OCI-LY1 (cell line): ENCODE results near the gene HINT2.

ENCODE experiments used
- H2AFZ ChIP-seq: fragments of 200-600 bp; sonication (generic), shearing (Covaris generic); 2 replicates; pipeline ENCODE4 v1.6.0; 2014; ENCODE audit warnings: antibody characterized with exemption, mild to moderate bottlenecking, low read length
- H3F3A ChIP-seq: fragments of 200-600 bp; sonication (generic), shearing (Covaris generic); 2 replicates; pipeline ENCODE4 v1.6.0; 2014; ENCODE audit warnings: mild to moderate bottlenecking, antibody characterized with exemption, low read length, moderate library complexity; ENCODE audit not compliant: insufficient read depth
- H3K27ac ChIP-seq: fragments of 200-600 bp; sonication (generic); 2 replicates; pipeline ENCODE4 v1.5.1; 2014; ENCODE audit warnings: low read length, mixed run types, mild to moderate bottlenecking, low read depth; ENCODE audit not compliant: poor library complexity, severe bottlenecking
- H3K27me3 ChIP-seq: fragments of 200-600 bp; sonication (generic); 2 replicates; pipeline ENCODE4 v1.6.0; 2014; ENCODE audit warnings: antibody characterized with exemption, mild to moderate bottlenecking, low read length, moderate library complexity; ENCODE audit not compliant: insufficient read depth
- H3K36me3 ChIP-seq: fragments of 200-600 bp; sonication (generic); 2 replicates; pipeline ENCODE4 v1.6.1; 2014; ENCODE audit warnings: mild to moderate bottlenecking, antibody characterized with exemption, low read length, moderate library complexity, mixed read lengths; ENCODE audit not compliant: insufficient read depth
- H3K4me1 ChIP-seq: fragments of 200-600 bp; sonication (generic); 2 replicates; pipeline ENCODE4 v1.5.1; 2014; ENCODE audit warnings: mild to moderate bottlenecking, low read length, moderate library complexity; ENCODE audit not compliant: insufficient read depth, severe bottlenecking
- H3K4me2 ChIP-seq: fragments of 200-600 bp; sonication (generic), shearing (Covaris generic); 2 replicates; pipeline ENCODE4 v1.6.1; 2014; ENCODE audit warnings: low read length
- H3K4me3 ChIP-seq: fragments of 200-600 bp; sonication (generic); 2 replicates; pipeline ENCODE4 v1.5.1; 2014; ENCODE audit warnings: low read length, low read depth, mild to moderate bottlenecking, mixed read lengths; ENCODE audit not compliant: poor library complexity, severe bottlenecking
- H3K79me2 ChIP-seq: fragments of 200-600 bp; shearing (Covaris generic); 2 replicates; pipeline ENCODE4 v1.6.1; 2016; ENCODE audit warnings: mixed run types, low read length, mixed read lengths; ENCODE audit not compliant: insufficient read depth
- H3K9ac ChIP-seq: fragments of 200-600 bp; sonication (generic), shearing (Covaris generic); 2 replicates; pipeline ENCODE4 v1.6.1; 2014; ENCODE audit warnings: mild to moderate bottlenecking, low read length, mixed read lengths
- H3K9me2 ChIP-seq: fragments of 200-600 bp; sonication (generic), shearing (Covaris generic); 2 replicates; pipeline ENCODE4 v1.6.1; 2014; ENCODE audit warnings: low read depth, mild to moderate bottlenecking, low read length, mixed read lengths
- H3K9me3 ChIP-seq: fragments of 200-600 bp; shearing (Covaris generic); 2 replicates; pipeline ENCODE4 v1.6.1; 2014; ENCODE audit warnings: low read length, mixed read lengths
- H4K20me1 ChIP-seq: fragments of 200-600 bp; sonication (generic), shearing (Covaris generic); 2 replicates; pipeline ENCODE4 v1.6.0; 2016; ENCODE audit warnings: mild to moderate bottlenecking, low read length; ENCODE audit not compliant: insufficient read depth
- EZH2 ChIP-seq: fragments of 200-600 bp; sonication (generic), shearing (Covaris generic); IDR thresholded peaks from 2 replicates; pipeline ENCODE4 v1.8.0; 2017; ENCODE audit warnings: borderline replicate concordance, mixed run types, mild to moderate bottlenecking, antibody characterized with exemption, low read length, moderate library complexity, mixed read lengths
- TF ChIP-seq, protein P1 (sequence below): fragments of 200-600 bp; sonication (generic), shearing (Covaris generic); IDR thresholded peaks from 2 replicates; pipeline ENCODE4 v1.5.1; 2017; ENCODE audit warnings: mild to moderate bottlenecking, antibody characterized with exemption, low read length, moderate library complexity, mixed read lengths

HINT2 gene

DNA sequence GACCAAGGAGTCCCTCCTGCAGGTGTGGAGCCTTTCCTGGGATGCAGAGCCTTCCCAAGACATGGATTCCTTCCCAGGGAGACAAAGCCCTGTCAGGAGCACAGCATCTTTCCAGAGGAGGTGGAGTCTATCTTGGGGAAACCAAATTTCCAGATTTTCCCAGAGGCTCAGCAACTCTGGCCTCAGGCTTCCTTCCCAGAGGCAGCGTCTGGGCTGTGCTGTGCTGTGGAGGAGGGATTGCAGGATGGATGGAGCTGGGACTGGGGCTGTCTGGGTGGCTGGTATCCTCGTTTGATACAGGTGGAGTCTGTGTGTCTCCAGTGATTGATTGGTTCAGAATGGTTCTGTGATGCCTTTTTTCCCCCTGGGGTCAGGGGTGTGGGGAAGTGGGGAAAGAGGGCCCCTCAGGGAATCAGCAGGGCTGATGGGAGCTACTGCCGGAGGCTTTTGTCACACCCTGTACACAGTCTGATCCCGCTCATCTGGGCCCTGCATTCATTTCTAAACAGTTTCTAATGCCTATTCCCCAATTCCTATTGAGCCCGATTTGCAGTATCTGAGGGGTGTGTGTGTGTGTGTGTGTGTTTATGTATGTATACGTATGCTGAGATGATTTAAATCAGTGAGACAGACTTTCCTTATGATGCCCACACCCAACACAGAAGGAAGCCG is 39.4 kb upstream of the HINT2 start:
- no peaks in the 10 kb centered on the region for H3K79me2 ChIP-seq
- no peaks in the 10 kb centered on the region for H3K36me3 ChIP-seq
- H3K9me2 ChIP-seq: no peaks in the 10 kb centered on the region
- no peaks in the 10 kb centered on the region for H4K20me1 ChIP-seq
- no peaks in the 10 kb centered on the region for H3F3A ChIP-seq
- H2AFZ ChIP-seq: no peak overlapping the region
- H3K4me2 ChIP-seq: no peak overlapping the region
- H3K4me3 ChIP-seq: no peak overlapping the region
- H3K9me3 ChIP-seq: no peaks in the 10 kb centered on the region
- H3K9ac ChIP-seq: no peak overlapping the region
- no peak overlapping the region for H3K27ac ChIP-seq
- TF ChIP-seq, protein P1, sequence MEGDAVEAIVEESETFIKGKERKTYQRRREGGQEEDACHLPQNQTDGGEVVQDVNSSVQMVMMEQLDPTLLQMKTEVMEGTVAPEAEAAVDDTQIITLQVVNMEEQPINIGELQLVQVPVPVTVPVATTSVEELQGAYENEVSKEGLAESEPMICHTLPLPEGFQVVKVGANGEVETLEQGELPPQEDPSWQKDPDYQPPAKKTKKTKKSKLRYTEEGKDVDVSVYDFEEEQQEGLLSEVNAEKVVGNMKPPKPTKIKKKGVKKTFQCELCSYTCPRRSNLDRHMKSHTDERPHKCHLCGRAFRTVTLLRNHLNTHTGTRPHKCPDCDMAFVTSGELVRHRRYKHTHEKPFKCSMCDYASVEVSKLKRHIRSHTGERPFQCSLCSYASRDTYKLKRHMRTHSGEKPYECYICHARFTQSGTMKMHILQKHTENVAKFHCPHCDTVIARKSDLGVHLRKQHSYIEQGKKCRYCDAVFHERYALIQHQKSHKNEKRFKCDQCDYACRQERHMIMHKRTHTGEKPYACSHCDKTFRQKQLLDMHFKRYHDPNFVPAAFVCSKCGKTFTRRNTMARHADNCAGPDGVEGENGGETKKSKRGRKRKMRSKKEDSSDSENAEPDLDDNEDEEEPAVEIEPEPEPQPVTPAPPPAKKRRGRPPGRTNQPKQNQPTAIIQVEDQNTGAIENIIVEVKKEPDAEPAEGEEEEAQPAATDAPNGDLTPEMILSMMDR: no peak
- no peak for TF ChIP-seq EZH2
- H3K4me1 ChIP-seq: no peaks in the 10 kb centered on the region
- H3K27me3 ChIP-seq: no peaks in the 10 kb centered on the region

DNA sequence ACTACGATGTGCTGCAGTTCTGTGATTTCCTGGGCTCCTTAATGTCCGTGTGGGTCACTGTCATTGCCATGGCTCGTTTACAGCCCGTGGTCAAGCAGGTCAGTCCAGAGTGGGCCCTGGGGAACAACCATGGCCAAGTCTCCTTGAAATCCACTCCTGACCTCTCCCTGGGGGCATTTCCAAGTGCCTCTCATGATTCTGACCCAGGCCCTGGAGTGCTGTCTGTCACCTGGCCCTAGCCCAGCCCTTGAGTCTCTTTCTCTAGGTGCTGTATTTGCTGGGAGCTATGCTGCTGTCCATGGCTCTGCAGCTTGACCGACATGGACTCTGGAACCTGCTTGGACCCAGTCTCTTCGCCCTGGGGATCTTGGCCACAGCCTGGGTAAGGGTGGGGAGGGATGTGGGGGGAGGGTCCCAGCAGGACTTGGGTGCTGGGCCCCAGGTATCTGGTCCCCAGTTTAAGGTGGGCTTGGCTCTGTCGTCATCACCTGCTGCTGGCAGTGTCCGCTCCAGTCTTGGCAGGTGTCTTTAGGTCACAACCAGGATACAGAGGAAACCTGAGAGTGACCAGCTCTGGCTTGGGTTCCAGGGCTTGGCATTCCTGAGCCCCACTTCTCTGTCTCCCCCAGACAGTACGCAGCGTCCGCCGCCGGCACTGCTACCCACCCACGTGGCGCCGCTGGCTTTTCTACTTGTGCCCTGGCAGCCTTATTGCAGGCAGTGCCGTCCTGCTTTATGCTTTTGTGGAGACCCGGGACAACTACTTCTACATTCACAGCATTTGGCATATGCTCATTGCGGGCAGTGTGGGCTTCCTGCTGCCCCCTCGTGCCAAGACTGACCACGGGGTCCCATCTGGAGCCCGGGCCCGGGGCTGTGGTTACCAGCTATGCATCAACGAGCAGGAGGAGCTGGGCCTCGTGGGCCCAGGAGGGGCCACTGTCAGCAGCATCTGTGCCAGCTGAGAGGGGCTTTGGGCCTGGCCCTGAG is 38.3 kb upstream of the HINT2 start:
- H3K36me3 ChIP-seq: no peaks in the 10 kb centered on the region
- H3K9me3 ChIP-seq: no peaks in the 10 kb centered on the region
- H3K79me2 ChIP-seq: no peaks in the 10 kb centered on the region
- H3K4me2 ChIP-seq: no peak overlapping the region
- no peak overlapping the region for H2AFZ ChIP-seq
- H3K27me3 ChIP-seq: no peaks in the 10 kb centered on the region
- TF ChIP-seq, protein P1: no peak
- TF ChIP-seq EZH2: no peak
- H3K9me2 ChIP-seq: no peaks in the 10 kb centered on the region
- no peaks in the 10 kb centered on the region for H4K20me1 ChIP-seq
- H3K4me3 ChIP-seq: no peak overlapping the region
- H3K27ac ChIP-seq: no peak overlapping the region
- H3F3A ChIP-seq: no peaks in the 10 kb centered on the region
- H3K4me1 ChIP-seq: no peaks in the 10 kb centered on the region
- no peak overlapping the region for H3K9ac ChIP-seq

DNA sequence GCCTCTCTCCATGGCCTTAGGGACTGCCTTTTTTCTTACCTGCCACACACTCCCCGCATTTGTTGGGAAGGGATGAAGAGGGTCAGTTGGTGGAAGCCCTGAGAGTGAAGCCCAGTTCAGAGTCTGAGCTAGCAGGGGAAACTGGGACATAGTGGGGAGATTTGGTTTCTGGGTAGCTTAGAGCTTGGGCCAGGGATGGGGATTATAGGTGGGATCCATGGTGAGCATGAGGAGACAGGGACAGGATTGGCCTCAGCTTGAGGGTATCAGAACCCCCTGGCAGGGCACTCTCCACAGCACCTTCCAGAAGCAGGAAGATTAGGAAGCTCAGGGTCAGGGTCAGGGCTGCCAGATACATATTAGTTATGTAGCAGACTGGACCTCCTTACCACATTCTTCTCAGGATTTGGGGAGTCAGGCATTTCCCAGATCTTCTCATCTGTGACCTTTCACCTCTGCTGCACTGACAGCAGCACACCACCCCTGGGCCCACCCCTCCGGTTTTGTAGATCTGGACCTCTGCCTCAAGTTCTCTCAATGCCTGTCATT is 37.5 kb upstream of the HINT2 start:
- Histone ChIP-seq H3K4me2 (no peak overlapping the region), H3K4me1 (no peaks in the 10 kb centered on the region), H3F3A (no peaks in the 10 kb centered on the region), H3K36me3 (no peaks in the 10 kb centered on the region), H3K9me3 (no peaks in the 10 kb centered on the region), H3K4me3 (no peak overlapping the region), H4K20me1 (no peaks in the 10 kb centered on the region), H2AFZ (no peak overlapping the region), H3K9me2 (no peaks in the 10 kb centered on the region), H3K9ac (no peak overlapping the region), H3K27ac (no peak overlapping the region), H3K79me2 (no peaks in the 10 kb centered on the region), H3K27me3 (no peaks in the 10 kb centered on the region)
- TF ChIP-seq, protein P1: no peak
- TF ChIP-seq EZH2: no peak
